Panc1 (cell line): ENCODE measurements around the gene ZNF774. TPM values are rescaled to one million over a fixed set of nuclear protein-coding genes. Genes with fewer than 3 reads are reported as not detected.

Experiments used
- ATAC-seq: fragments of 200-7000 bp; cut with Tn5 transposase; 2 replicates; pipeline ENCODE4 v1.9.1; 2020; ENCODE audit warnings: mild to moderate bottlenecking, moderate library complexity
- BruUV-seq: library from RNA; stranded (reverse); fragments of 400-500 nt; replicated peaks from 2 replicates; lab custom pipeline; 2021; lab: Mats Ljungman, UMichigan
- CTCF ChIA-PET: fragments of 300-600 bp; sonication (Branson Sonifier 250); formaldehyde crosslinking; loops from one replicate; lab custom pipeline; 2022; ENCODE audit warnings: antibody characterized with exemption; lab: Charles Lee
- POLR2A ChIA-PET: fragments of 300-600 bp; sonication (Branson Sonifier 250); formaldehyde crosslinking; loops from one replicate; lab custom pipeline; 2022; ENCODE audit warnings: antibody characterized with exemption; lab: Charles Lee
- DNase-seq: peaks from one replicate; pipeline ENCODE4 v3.0.0-alpha.2; 2010; ENCODE audit warnings: low read depth, low spot score
- H3K27ac ChIP-seq: 2 replicates; pipeline ENCODE4 v1.5.1; 2011; ENCODE audit warnings: mild to moderate bottlenecking, low read length, inconsistent platforms
- H3K27me3 ChIP-seq: fragments of 200-500 bp; sonication (Bioruptor generic); 2 replicates; pipeline ENCODE4 v1.6.0; 2014; ENCODE audit warnings: low read length, inconsistent platforms; ENCODE audit not compliant: control insufficient read depth, insufficient read depth
- H3K36me3 ChIP-seq: fragments of 200-500 bp; sonication (Bioruptor generic); 2 replicates; pipeline ENCODE4 v1.5.1; 2014; ENCODE audit warnings: inconsistent platforms, mild to moderate bottlenecking, low read length, moderate library complexity; ENCODE audit not compliant: control insufficient read depth, insufficient read depth
- H3K4me1 ChIP-seq: 2 replicates; pipeline ENCODE4 v1.5.1; 2011; ENCODE audit warnings: inconsistent platforms, mild to moderate bottlenecking, low read length, moderate library complexity; ENCODE audit not compliant: control insufficient read depth, insufficient read depth
- H3K4me3 ChIP-seq, 2 experiments: 2 replicates each; pipeline ENCODE4 v1.5.1; 2011 to 2012; ENCODE audit warnings: low read depth in 2 of 2, low read length in 2 of 2, mild to moderate bottlenecking in 2 of 2, inconsistent platforms in 1 of 2, moderate library complexity in 1 of 2
- H3K9me3 ChIP-seq: fragments of 200-500 bp; sonication (Bioruptor generic); 2 replicates; pipeline ENCODE4 v1.5.1; 2014; ENCODE audit warnings: low read depth, mild to moderate bottlenecking, inconsistent platforms, low read length, moderate library complexity; ENCODE audit not compliant: control insufficient read depth, insufficient read depth
- POLR2AphosphoS5 ChIP-seq: IDR thresholded peaks from 2 replicates; pipeline ENCODE4 v1.6.1; 2012; ENCODE audit warnings: mild to moderate bottlenecking, low read depth, low read length, moderate library complexity
- SIN3A ChIP-seq: IDR thresholded peaks from 2 replicates; pipeline ENCODE4 v1.6.1; 2012; ENCODE audit warnings: low read depth, mild to moderate bottlenecking, low read length, moderate library complexity, borderline replicate concordance; ENCODE audit not compliant: insufficient read depth
- TCF7L2 ChIP-seq: IDR thresholded peaks from 2 replicates; pipeline ENCODE4 v1.6.1; 2011; ENCODE audit warnings: mild to moderate bottlenecking, low read depth, low read length, inconsistent platforms
- in situ Hi-C: cut with HindIII; loops from 2 replicates; pipeline ENCODE4 v1.10.0; 2016; ENCODE audit warnings: low sequenced_read_pairs, low pct_unique_long_range_greater_than_20kb
- intact Hi-C: fragments of 100-400 bp; cut with micrococcal nuclease; formaldehyde crosslinking; loops from one replicate; pipeline ENCODE4 v1.10.0; 2022; ENCODE audit not compliant: unreplicated experiment
- total RNA-seq: library from RNA; stranded (reverse); gene quantifications from one replicate; pipeline ENCODE4 v1.2.1, GENCODE V29; 2021; ENCODE audit not compliant: unreplicated experiment
- TF ChIP-seq, protein P1 (sequence below), 2 experiments: IDR thresholded peaks; 2 replicates each; pipeline ENCODE4 v1.6.1; 2011 to 2012; ENCODE audit warnings: low read depth in 2 of 2, control low read depth in 1 of 2, low read length in 1 of 2, mild to moderate bottlenecking in 1 of 2, moderate library complexity in 1 of 2; ENCODE audit not compliant: insufficient read depth in 1 of 2
- TF ChIP-seq, protein P2 (sequence below): fragments of 450-650 bp; IDR thresholded peaks from 2 replicates; pipeline ENCODE4 v1.5.1; 2017; ENCODE audit warnings: mild to moderate bottlenecking

The ZNF774 gene
- total RNA-seq, 1 experiment from 2014 or later, result 5.2 TPM

DNA sequence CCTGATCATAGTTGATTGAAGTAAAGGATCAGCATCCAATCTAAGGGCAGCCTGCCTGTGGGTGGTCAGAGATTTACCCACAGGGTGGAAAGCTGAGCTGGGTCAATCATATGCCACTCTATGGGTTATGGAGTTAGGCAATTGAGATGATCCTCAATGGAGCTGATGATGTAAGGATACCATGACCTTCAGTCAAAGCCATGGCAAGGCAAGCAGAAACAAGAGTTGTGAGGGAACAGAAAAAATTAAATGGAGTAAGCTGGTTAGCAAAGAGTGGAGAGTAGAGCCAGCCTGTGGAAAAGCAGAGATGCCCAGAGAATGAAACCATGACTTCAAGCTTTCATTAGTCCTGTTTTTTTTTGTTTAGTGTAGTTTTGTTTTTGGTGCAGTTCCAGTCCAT is 30.2 kb downstream of the ZNF774 start:
- no peaks in the 10 kb centered on the region for H3K36me3 ChIP-seq
- no TSS peak for BruUV-seq
- in situ Hi-C loops (no loop called here), intact Hi-C loops (no loop called here)
- peaks cover 6% of the 10 kb centered on the region; the same call in 1 of the 2 replicates for H3K9me3 ChIP-seq
- no peak for ATAC-seq
- no peak overlapping the region for H3K4me3 ChIP-seq
- no peak for TF ChIP-seq TCF7L2
- TF ChIP-seq, protein P1, sequence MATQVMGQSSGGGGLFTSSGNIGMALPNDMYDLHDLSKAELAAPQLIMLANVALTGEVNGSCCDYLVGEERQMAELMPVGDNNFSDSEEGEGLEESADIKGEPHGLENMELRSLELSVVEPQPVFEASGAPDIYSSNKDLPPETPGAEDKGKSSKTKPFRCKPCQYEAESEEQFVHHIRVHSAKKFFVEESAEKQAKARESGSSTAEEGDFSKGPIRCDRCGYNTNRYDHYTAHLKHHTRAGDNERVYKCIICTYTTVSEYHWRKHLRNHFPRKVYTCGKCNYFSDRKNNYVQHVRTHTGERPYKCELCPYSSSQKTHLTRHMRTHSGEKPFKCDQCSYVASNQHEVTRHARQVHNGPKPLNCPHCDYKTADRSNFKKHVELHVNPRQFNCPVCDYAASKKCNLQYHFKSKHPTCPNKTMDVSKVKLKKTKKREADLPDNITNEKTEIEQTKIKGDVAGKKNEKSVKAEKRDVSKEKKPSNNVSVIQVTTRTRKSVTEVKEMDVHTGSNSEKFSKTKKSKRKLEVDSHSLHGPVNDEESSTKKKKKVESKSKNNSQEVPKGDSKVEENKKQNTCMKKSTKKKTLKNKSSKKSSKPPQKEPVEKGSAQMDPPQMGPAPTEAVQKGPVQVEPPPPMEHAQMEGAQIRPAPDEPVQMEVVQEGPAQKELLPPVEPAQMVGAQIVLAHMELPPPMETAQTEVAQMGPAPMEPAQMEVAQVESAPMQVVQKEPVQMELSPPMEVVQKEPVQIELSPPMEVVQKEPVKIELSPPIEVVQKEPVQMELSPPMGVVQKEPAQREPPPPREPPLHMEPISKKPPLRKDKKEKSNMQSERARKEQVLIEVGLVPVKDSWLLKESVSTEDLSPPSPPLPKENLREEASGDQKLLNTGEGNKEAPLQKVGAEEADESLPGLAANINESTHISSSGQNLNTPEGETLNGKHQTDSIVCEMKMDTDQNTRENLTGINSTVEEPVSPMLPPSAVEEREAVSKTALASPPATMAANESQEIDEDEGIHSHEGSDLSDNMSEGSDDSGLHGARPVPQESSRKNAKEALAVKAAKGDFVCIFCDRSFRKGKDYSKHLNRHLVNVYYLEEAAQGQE (IDR thresholded peaks at IDR 0.05; ENCODE audit: insufficient read depth in 1 of 2, low read depth in 2 of 2, low read length in 1 of 2), result no peak
- TF ChIP-seq POLR2AphosphoS5, result no peak
- TF ChIP-seq, protein P2, sequence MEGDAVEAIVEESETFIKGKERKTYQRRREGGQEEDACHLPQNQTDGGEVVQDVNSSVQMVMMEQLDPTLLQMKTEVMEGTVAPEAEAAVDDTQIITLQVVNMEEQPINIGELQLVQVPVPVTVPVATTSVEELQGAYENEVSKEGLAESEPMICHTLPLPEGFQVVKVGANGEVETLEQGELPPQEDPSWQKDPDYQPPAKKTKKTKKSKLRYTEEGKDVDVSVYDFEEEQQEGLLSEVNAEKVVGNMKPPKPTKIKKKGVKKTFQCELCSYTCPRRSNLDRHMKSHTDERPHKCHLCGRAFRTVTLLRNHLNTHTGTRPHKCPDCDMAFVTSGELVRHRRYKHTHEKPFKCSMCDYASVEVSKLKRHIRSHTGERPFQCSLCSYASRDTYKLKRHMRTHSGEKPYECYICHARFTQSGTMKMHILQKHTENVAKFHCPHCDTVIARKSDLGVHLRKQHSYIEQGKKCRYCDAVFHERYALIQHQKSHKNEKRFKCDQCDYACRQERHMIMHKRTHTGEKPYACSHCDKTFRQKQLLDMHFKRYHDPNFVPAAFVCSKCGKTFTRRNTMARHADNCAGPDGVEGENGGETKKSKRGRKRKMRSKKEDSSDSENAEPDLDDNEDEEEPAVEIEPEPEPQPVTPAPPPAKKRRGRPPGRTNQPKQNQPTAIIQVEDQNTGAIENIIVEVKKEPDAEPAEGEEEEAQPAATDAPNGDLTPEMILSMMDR, result no peak
- no peak for TF ChIP-seq SIN3A
- no peak overlapping the region for H3K27ac ChIP-seq
- POLR2A ChIA-PET, result no interaction called here
- no peaks in the 10 kb centered on the region for H3K4me1 ChIP-seq
- no peaks in the 10 kb centered on the region for H3K27me3 ChIP-seq
- DNase-seq, result no peak
- CTCF ChIA-PET, result no interaction called here

DNA sequence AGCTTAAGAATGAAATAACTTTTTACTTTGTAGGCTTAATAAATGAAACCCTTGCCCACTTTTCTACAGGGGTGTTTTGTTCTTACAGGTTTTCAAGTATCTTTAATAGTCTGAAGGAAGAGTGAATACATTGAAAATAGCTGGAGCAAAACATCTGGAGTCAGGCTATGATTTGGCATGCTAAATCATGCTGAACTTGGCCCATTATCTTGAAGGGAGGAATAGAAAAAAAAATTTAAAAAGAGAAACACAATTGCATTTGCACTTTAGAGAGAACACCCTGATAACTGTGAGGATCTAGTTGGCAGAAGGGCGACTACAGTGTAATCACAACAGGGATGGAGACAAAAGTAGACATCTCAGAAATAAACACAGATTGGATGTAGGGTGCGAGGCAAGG is 34.1 kb downstream of the ZNF774 start:
- ChIA-PET POLR2A (no interaction called here), CTCF (interaction anchor here (0.5 kb wide), 1 partner anchor 79 kb away, joined by 7 read pairs; no protein-coding TSS in a partner anchor)
- Histone ChIP-seq H3K9me3 (no peaks in the 10 kb centered on the region), H3K27ac (no peak overlapping the region), H3K36me3 (no peaks in the 10 kb centered on the region), H3K4me1 (peaks cover 11% of the 10 kb centered on the region; the same call in 1 of the 2 replicates), H3K4me3 (no peak overlapping the region), H3K27me3 (no peaks in the 10 kb centered on the region)
- DNase-seq (no peak), ATAC-seq (no peak)
- no TSS peak for BruUV-seq
- intact Hi-C loops (no loop called here), in situ Hi-C loops (no loop called here)
- no peak for TF ChIP-seq SIN3A
